ENCODE measurements around the gene TTLL11. TPM values are rescaled to one million over a fixed set of nuclear protein-coding genes. Genes with fewer than 3 reads are reported as not detected.

TTLL11 gene
- total and polyA plus RNA-seq, 2 experiments from 2014 or later = 0.57 to 1.4 TPM

DNA sequence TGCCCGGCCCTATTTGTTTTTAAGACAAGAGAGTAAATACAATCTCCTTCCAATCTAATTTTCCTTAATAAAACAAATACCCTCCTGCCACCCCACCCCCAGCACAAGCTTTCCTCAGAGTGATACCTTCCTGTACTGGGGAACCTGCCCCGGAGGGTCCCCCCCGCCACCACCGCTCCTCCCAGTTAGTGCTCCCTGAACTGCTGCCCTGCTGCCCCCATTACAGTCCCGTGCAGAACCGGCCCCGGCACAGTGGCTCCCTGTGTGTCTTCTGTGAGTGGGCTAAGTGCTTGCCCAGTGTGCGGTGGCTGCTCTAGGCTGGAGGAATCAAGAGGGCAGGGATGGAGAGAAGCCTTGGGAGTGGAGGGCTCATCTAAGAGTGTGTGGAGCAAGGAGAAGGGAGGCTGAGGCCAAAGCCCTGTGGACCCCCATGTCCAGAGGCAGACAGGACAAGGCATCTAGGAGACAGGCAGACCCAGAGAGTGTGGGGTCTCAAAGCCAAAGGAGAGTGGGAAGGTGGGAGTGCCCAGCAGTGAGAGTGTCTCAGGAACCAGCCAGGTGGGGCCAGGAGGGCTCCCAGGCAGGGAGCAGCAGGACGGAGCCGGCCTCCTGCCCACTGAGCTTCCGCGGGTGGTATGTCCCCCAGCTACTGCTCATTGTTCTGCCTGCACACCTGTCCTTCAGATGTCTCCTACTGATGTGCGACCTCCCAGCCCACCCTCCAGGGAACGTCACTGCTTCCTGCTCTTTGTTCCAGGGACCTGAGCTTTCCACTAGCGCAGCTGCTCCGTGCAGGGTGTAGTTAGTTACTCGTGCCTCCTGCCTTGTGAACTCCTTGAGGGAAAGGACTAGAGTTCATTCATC lies 312.7 kb downstream of the TTLL11 start:
- Mint-ChIP-seq H3K4me3 (no peak overlapping the region), H3K4me1 (peaks cover 25% of the 10 kb centered on the region), H3K27ac (peak overlapping the region; percentile 85; the same call in 1 of the 2 replicates), H3K9me3 (no peaks in the 10 kb centered on the region), H3K36me3 (ENCODE audit: low read depth) (peaks cover 45% of the 10 kb centered on the region), H3K27me3 (ENCODE audit: insufficient read depth, low read depth, poor library complexity) (peaks cover 9% of the 10 kb centered on the region)
- Histone ChIP-seq H4K20me1 (replicated peaks; ENCODE audit: insufficient read depth) (no peaks in the 10 kb centered on the region; the same call in none of the 2 replicates), H2AFZ (no peak overlapping the region), H3K36me3 (ENCODE audit: insufficient read depth) (no peaks in the 10 kb centered on the region; the same call in 1 of the 2 replicates), H3K4me1 (ENCODE audit: insufficient read depth) (peaks cover 20% of the 10 kb centered on the region), H3K4me2 (no peak overlapping the region), H3K4me3 (no peak overlapping the region), H3K79me2 (replicated peaks; ENCODE audit: insufficient read depth) (peaks cover 5% of the 10 kb centered on the region; the same call in 1 of the 2 replicates), H3K27me3 (ENCODE audit: insufficient read depth) (no peaks in the 10 kb centered on the region), H3K9me2 (ENCODE audit: insufficient read depth) (no peaks in the 10 kb centered on the region), H3K27ac (ENCODE audit: low read depth) (no peak overlapping the region), H3F3A (replicated peaks; ENCODE audit: low read depth) (no peaks in the 10 kb centered on the region)
- ATAC-seq = no peak
- TF ChIP-seq ZNF114 (CRISPR knock-in tag; IDR thresholded peaks at IDR 0.05) (no peak), STAT1 (IDR thresholded peaks at IDR 0.05; ENCODE audit: unreplicated experiment) (no peak), REST (IDR thresholded peaks at IDR 0.05; ENCODE audit: unreplicated experiment) (no peak)
- DNase-seq (ENCODE audit: low spot score) = no peak

- Histone ChIP-seq H3K4me1 (ENCODE audit: insufficient read depth) (peaks cover 15% of the 10 kb centered on the region), H3K79me2 (replicated peaks; ENCODE audit: insufficient read depth) (peaks cover 5% of the 10 kb centered on the region; the same call in 1 of the 2 replicates), H3K27me3 (ENCODE audit: insufficient read depth) (no peaks in the 10 kb centered on the region), H3F3A (replicated peaks; ENCODE audit: low read depth) (no peaks in the 10 kb centered on the region), H3K27ac (ENCODE audit: low read depth) (no peak overlapping the region), H3K4me2 (no peak overlapping the region), H3K36me3 (ENCODE audit: insufficient read depth) (no peaks in the 10 kb centered on the region; the same call in 1 of the 2 replicates), H3K4me3 (no peak overlapping the region), H3K9me2 (ENCODE audit: insufficient read depth) (no peaks in the 10 kb centered on the region), H2AFZ (no peak overlapping the region), H4K20me1 (replicated peaks; ENCODE audit: insufficient read depth) (no peaks in the 10 kb centered on the region; the same call in none of the 2 replicates)
- Mint-ChIP-seq H3K4me1 (peaks cover 23% of the 10 kb centered on the region), H3K9me3 (no peaks in the 10 kb centered on the region), H3K36me3 (ENCODE audit: low read depth) (peaks cover 50% of the 10 kb centered on the region), H3K27ac (peak overlapping the region; percentile 12; the same call in 1 of the 2 replicates), H3K27me3 (ENCODE audit: insufficient read depth, low read depth, poor library complexity) (peaks cover 9% of the 10 kb centered on the region), H3K4me3 (no peak overlapping the region)
- DNase-seq (ENCODE audit: low spot score) = no peak
- TF ChIP-seq ZNF331 (CRISPR knock-in tag; IDR thresholded peaks at IDR 0.05; ENCODE audit: low read depth) = no peak
- no peak for TF ChIP-seq NANOG (IDR thresholded peaks at IDR 0.05; ENCODE audit: borderline replicate concordance)
- no peak for TF ChIP-seq REST (IDR thresholded peaks at IDR 0.05; ENCODE audit: unreplicated experiment)
- TF ChIP-seq STAT1 (IDR thresholded peaks at IDR 0.05; ENCODE audit: unreplicated experiment) = no peak
- TF ChIP-seq, protein P1, sequence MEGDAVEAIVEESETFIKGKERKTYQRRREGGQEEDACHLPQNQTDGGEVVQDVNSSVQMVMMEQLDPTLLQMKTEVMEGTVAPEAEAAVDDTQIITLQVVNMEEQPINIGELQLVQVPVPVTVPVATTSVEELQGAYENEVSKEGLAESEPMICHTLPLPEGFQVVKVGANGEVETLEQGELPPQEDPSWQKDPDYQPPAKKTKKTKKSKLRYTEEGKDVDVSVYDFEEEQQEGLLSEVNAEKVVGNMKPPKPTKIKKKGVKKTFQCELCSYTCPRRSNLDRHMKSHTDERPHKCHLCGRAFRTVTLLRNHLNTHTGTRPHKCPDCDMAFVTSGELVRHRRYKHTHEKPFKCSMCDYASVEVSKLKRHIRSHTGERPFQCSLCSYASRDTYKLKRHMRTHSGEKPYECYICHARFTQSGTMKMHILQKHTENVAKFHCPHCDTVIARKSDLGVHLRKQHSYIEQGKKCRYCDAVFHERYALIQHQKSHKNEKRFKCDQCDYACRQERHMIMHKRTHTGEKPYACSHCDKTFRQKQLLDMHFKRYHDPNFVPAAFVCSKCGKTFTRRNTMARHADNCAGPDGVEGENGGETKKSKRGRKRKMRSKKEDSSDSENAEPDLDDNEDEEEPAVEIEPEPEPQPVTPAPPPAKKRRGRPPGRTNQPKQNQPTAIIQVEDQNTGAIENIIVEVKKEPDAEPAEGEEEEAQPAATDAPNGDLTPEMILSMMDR (conservative IDR thresholded peaks at IDR 0.05; ENCODE audit: low read depth in 2 of 2) = no peak
- TF ChIP-seq, protein P2, sequence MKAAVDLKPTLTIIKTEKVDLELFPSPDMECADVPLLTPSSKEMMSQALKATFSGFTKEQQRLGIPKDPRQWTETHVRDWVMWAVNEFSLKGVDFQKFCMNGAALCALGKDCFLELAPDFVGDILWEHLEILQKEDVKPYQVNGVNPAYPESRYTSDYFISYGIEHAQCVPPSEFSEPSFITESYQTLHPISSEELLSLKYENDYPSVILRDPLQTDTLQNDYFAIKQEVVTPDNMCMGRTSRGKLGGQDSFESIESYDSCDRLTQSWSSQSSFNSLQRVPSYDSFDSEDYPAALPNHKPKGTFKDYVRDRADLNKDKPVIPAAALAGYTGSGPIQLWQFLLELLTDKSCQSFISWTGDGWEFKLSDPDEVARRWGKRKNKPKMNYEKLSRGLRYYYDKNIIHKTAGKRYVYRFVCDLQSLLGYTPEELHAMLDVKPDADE (IDR thresholded peaks at IDR 0.05) = no peak
- no peak for TF ChIP-seq JUNB (IDR thresholded peaks at IDR 0.05; ENCODE audit: unreplicated experiment)
- no peak for TF ChIP-seq ZNF114 (CRISPR knock-in tag; IDR thresholded peaks at IDR 0.05)
- no peak for TF ChIP-seq CREB1 (CRISPR knock-in tag; IDR thresholded peaks at IDR 0.05; ENCODE audit: low read depth)
- no peak for TF ChIP-seq POLR2AphosphoS5 (IDR thresholded peaks at IDR 0.05; ENCODE audit: low read depth)
- no peak for TF ChIP-seq EZH2 (IDR thresholded peaks at IDR 0.05; ENCODE audit: low read depth, unreplicated experiment)
- ATAC-seq = no peak
These were observed 313.6 kb downstream of the TTLL11 start for GRCh38 chr9:121779381-121780117.
